Left lung (tissue), 10 donors: ENCODE measurements around the gene ARHGEF18. TPM values are rescaled to one million over a fixed set of nuclear protein-coding genes. Genes with fewer than 3 reads are reported as not detected.
A peak's percentile ranks its signal among the peaks of the same experiment; 100 is the strongest.

Experiments used
- ATAC-seq: fragments of 200-7000 bp; cut with Tn5 transposase; one replicate; pipeline ENCODE4 v1.9.1; 2020; ENCODE audit warnings: moderate library complexity
- DNase-seq, 4 donors: peaks; one replicate each; pipeline ENCODE4 v3.0.0-alpha.2; 2013 to 2020
- H3K27ac ChIP-seq, 2 donors: fragments of 200-600 bp; sonication (generic) in 1 of 2; one replicate each; pipeline versions ENCODE4 v1.5.0 to v1.8.0; 2020 to 2021
- H3K27me3 ChIP-seq, 2 donors: fragments of 200-600 bp; sonication (generic) in 1 of 2; one replicate each; pipeline versions ENCODE4 v1.5.0 to v1.8.0; 2020 to 2021
- H3K36me3 ChIP-seq, 2 donors: fragments of 200-600 bp; sonication (generic) in 1 of 2; one replicate each; pipeline versions ENCODE4 v1.5.0 to v1.8.0; 2020 to 2021
- H3K4me1 ChIP-seq, 2 donors: fragments of 200-600 bp; one replicate each; pipeline ENCODE4 v1.8.0; 2021
- H3K4me3 ChIP-seq, 2 donors: fragments of 200-600 bp; sonication (generic) in 1 of 2; one replicate each; pipeline versions ENCODE4 v1.5.0 to v1.8.0; 2020 to 2021; ENCODE audit warnings: mild to moderate bottlenecking in 1 of 2
- H3K9me3 ChIP-seq, 2 donors: fragments of 200-600 bp; sonication (generic) in 1 of 2; one replicate each; pipeline versions ENCODE4 v1.5.0 to v1.8.0; 2020 to 2021
- CTCF ChIP-seq, 2 donors: fragments of 200-600 bp; sonication (generic) in 1 of 2; IDR thresholded peaks; one replicate each; pipeline versions ENCODE4 v1.5.0 to v1.8.0; 2021; ENCODE audit warnings: antibody characterized with exemption in 2 of 2
- intact Hi-C, 2 donors: fragments of 100-400 bp; cut with DNase I; formaldehyde crosslinking; loops; one replicate each; pipeline versions ENCODE4 v1.11.2 to v1.14.2; 2022
- polyA plus RNA-seq, 6 donors: library from polyadenylated mRNA; unstranded; fragments of 120-200 nt; gene quantifications; one replicate each; pipeline ENCODE4 v1.2.1, GENCODE V29; 2013; ENCODE audit not compliant: insufficient read length in 6 of 6
- total RNA-seq, 2 donors: library from RNA; stranded (reverse); fragmentation: NEBNext Ultra II Directional; extraction: Animal tissue kit (Norgen Biotek cat#: 25700); gene quantifications; one replicate each; pipeline ENCODE4 v1.2.1, GENCODE V29; 2021
- donor health status: DM: no; HTN: yes; CAD: no.
- donor health status: DM: no; HTN: no; CAD: no.

Gene ARHGEF18
- total and polyA plus RNA-seq, 8 donors, result 24.6 to 61.2 (median 32.1) TPM

DNA sequence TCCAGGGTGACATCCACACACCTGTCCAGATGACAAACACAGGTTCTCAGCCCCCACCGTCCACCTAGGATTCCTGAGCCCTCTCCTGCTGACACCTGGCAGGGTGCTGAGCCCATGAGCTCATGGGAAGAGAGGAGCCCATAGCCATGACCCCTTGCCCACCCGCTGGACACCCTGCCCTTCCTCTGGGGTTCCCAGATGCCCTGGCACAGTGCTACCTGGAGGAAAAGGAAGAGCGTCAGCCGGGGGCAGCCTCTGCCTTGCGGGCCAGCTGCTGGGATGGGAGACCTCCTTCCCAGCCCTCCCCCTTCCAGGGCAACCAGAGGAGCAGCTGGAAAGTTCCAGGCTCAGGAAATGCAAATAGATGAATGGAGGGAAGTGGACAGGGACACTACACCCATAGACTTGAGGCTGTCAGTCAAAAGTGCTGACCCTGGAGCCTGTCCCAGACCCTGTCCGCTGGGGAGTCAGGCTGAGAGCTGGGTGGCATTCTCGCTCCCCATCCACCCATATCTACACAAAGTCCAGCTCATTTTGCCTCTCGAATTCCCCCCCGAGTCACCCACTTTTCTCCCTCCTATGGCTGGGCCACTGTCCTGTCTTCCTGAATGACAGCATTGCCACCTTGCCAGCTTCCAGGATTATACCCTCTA lies 12.3 kb upstream of the ARHGEF18 start:
- Histone ChIP-seq H3K27ac (no peak overlapping the region), H3K4me3 (no peak overlapping the region), H3K4me1 (peaks cover 0 to 30% of the 10 kb centered on the region in 2 donors), H3K27me3 (no peaks in the 10 kb centered on the region), H3K9me3 (no peaks in the 10 kb centered on the region), H3K36me3 (no peaks in the 10 kb centered on the region)
- ATAC-seq (no peak), DNase-seq (no peak)
- no peak for TF ChIP-seq CTCF (IDR thresholded peaks at IDR 0.05)
- intact Hi-C loops, result loop anchor here in 1 of 2 donors (10.0 kb wide), 1 partner anchor 182 kb away; no protein-coding TSS in a partner anchor

GRCh38 chr19:7337380-7338194 lies 11.2 kb upstream of the ARHGEF18 start:
- ATAC-seq (peak; percentile 42), DNase-seq (no peak)
- no peaks in the 10 kb centered on the region for H3K27me3 ChIP-seq
- H3K36me3 ChIP-seq, result no peaks in the 10 kb centered on the region
- TF ChIP-seq CTCF (IDR thresholded peaks at IDR 0.05), result no peak
- H3K9me3 ChIP-seq, result no peaks in the 10 kb centered on the region
- H3K27ac ChIP-seq, result peak overlapping the region in 1 of 2 donors; percentile 49
- H3K4me1 ChIP-seq, result peaks cover 0 to 33% of the 10 kb centered on the region in 2 donors
- intact Hi-C loops, result loop anchor here in 1 of 2 donors (10.0 kb wide), 1 partner anchor 183 kb away; no protein-coding TSS in a partner anchor
- H3K4me3 ChIP-seq, result no peak overlapping the region

DNA sequence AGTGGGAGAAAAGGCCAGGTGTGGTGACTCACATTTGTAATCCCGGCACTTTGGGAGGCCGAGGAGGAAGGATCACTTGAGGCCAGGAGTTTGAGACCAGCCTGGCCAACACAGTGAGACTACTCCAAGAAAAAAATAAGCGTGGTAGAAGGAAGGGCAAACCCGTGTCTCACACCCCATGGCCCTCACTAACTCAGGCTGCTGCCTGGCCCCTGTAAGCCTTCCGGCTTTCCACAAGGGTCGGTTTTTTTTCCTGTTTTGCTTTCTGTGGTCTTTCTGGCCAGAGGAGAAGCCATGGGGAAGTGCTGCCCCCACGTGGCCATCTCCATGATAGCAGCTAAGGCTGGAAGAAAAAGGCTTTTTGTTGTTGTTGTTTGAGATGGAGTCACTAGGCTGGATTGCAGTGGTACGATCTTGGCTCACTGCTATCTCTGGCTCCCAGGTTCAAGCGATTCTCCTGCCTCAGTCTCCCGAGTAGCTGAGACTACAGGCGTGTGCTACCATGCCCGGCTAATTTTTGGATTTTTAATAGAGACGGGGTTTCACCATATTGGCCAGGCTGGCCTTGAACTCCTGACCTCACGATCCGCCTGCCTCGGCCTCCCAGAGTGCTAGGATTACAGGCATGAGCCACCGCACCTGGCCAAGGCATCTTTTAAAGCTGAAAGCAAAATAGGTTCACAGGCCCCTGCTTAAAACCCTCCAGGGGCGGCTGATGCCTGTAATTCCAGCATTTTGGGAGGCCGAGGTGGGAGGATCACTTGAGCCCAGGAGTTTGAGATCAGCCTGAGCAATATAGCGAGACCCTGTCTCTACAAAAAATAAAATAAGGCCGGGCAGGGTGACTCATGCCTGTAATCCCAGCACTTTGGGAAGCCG lies 7.5 kb upstream of the ARHGEF18 start:
- intact Hi-C loops, result loop anchor here in 1 of 2 donors (5.0 kb wide), 1 partner anchor 239 kb away; no protein-coding TSS in a partner anchor
- peak; percentile 92 for TF ChIP-seq CTCF (IDR thresholded peaks at IDR 0.05)
- Histone ChIP-seq H3K4me1 (peaks cover 0 to 56% of the 10 kb centered on the region in 2 donors), H3K9me3 (no peaks in the 10 kb centered on the region), H3K4me3 (no peak overlapping the region), H3K36me3 (no peaks in the 10 kb centered on the region), H3K27me3 (no peaks in the 10 kb centered on the region), H3K27ac (no peak overlapping the region)
- DNase-seq, result peak; percentile 66 to 92 (median 78)
- peak; percentile 86 for ATAC-seq

- DNase-seq (no peak), ATAC-seq (no peak)
- H3K4me1 ChIP-seq, result peaks cover 0 to 47% of the 10 kb centered on the region in 2 donors
- TF ChIP-seq CTCF (IDR thresholded peaks at IDR 0.05), result no peak
- no peak overlapping the region for H3K4me3 ChIP-seq
- intact Hi-C loops, result loop anchor here in 1 of 2 donors (5.0 kb wide), 1 partner anchor 240 kb away; no protein-coding TSS in a partner anchor
- no peak overlapping the region for H3K27ac ChIP-seq
- no peaks in the 10 kb centered on the region for H3K27me3 ChIP-seq
- H3K36me3 ChIP-seq, result no peaks in the 10 kb centered on the region
- no peaks in the 10 kb centered on the region for H3K9me3 ChIP-seq
Observed at GRCh38 chr19:7342143-7342542, 6.6 kb upstream of the ARHGEF18 start.
